ENCODE data around the gene FAM174B.

GRCh38 chr15:92624401-92624991 lies 31.1 kb downstream of the FAM174B start:
- TF ChIP-seq CTCF (IDR thresholded peaks at IDR 0.05; ENCODE audit: low read depth, low read length) (no peak), POLR2A (IDR thresholded peaks at IDR 0.05; ENCODE audit: extremely low read depth, insufficient read length) (no peak)

All from NB4 (cell line).